Measurements from ENCODE around the gene TMEM220.

- TF ChIP-seq ZFX (IDR thresholded peaks at IDR 0.05; ENCODE audit: borderline replicate concordance): no peak
- TF ChIP-seq CTCF (IDR thresholded peaks at IDR 0.05): no peak
These were observed 18.8 kb upstream of the TMEM220 start for GRCh38 chr17:10748531-10749181.
